Loucy (cell line): ENCODE measurements around the gene BCAS3.

Experiments used
- H2AFZ ChIP-seq: fragments of 200-600 bp; sonication (generic); 2 replicates; pipeline ENCODE4 v1.6.0; 2016; ENCODE audit warnings: antibody characterized with exemption, mild to moderate bottlenecking, low read length, moderate library complexity
- H3F3A ChIP-seq: fragments of 200-600 bp; 2 replicates; pipeline ENCODE4 v1.6.0; 2016; ENCODE audit warnings: antibody characterized with exemption, low read depth, mild to moderate bottlenecking
- H3K27me3 ChIP-seq: fragments of 200-600 bp; sonication (generic); 2 replicates; pipeline ENCODE4 v1.6.1; 2014; ENCODE audit warnings: low read length, mild to moderate bottlenecking; ENCODE audit not compliant: insufficient read depth, poor library complexity, severe bottlenecking
- H3K36me3 ChIP-seq: fragments of 200-600 bp; sonication (generic); 2 replicates; pipeline ENCODE4 v1.6.1; 2016; ENCODE audit warnings: low read length; ENCODE audit not compliant: insufficient read depth
- H3K4me1 ChIP-seq: fragments of 200-600 bp; sonication (generic); 2 replicates; pipeline ENCODE4 v1.5.1; 2014; ENCODE audit warnings: low read length, mild to moderate bottlenecking; ENCODE audit not compliant: insufficient read depth, poor library complexity, severe bottlenecking
- H3K4me2 ChIP-seq: fragments of 200-600 bp; sonication (generic); 2 replicates; pipeline ENCODE4 v1.6.0; 2014; ENCODE audit warnings: antibody characterized with exemption, low read length, low read depth, mild to moderate bottlenecking; ENCODE audit not compliant: poor library complexity, severe bottlenecking
- H3K4me3 ChIP-seq: fragments of 200-600 bp; sonication (generic); 2 replicates; pipeline ENCODE4 v1.5.1; 2014; ENCODE audit warnings: low read length, mild to moderate bottlenecking, mixed read lengths; ENCODE audit not compliant: poor library complexity, severe bottlenecking
- H3K79me2 ChIP-seq: fragments of 200-600 bp; sonication (generic); 2 replicates; pipeline ENCODE4 v1.6.1; 2014; ENCODE audit warnings: low read length; ENCODE audit not compliant: insufficient read depth
- H3K9ac ChIP-seq: fragments of 200-600 bp; sonication (generic); 2 replicates; pipeline ENCODE4 v1.6.0; 2014; ENCODE audit warnings: mild to moderate bottlenecking, low read depth, low read length, moderate library complexity; ENCODE audit not compliant: poor library complexity, severe bottlenecking
- H3K9me2 ChIP-seq: fragments of 200-600 bp; sonication (generic); replicated peaks from 2 replicates; pipeline ENCODE4 v1.6.1; 2016; ENCODE audit warnings: low read depth, low read length, mixed read lengths
- H3K9me3 ChIP-seq: fragments of 200-600 bp; sonication (generic); 2 replicates; pipeline ENCODE4 v1.6.1; 2014; ENCODE audit warnings: mild to moderate bottlenecking, antibody characterized with exemption, low read length, low read depth; ENCODE audit not compliant: insufficient read depth
- H4K20me1 ChIP-seq: fragments of 200-600 bp; sonication (generic); 2 replicates; pipeline ENCODE4 v1.6.0; 2014; ENCODE audit warnings: antibody characterized with exemption, low read length, mild to moderate bottlenecking; ENCODE audit not compliant: insufficient read depth, poor library complexity, severe bottlenecking
- EZH2phosphoT487 ChIP-seq: fragments of 200-600 bp; IDR thresholded peaks from 2 replicates; pipeline ENCODE4 v1.6.1; 2018; ENCODE audit warnings: antibody characterized with exemption, mild to moderate bottlenecking, moderate library complexity, borderline replicate concordance
- TF ChIP-seq, protein P1 (sequence below): fragments of 200-600 bp; sonication (generic); conservative IDR thresholded peaks from 2 replicates; pipeline ENCODE4 v1.5.1; 2014; ENCODE audit warnings: mild to moderate bottlenecking, antibody characterized with exemption, low read length

Gene BCAS3

DNA sequence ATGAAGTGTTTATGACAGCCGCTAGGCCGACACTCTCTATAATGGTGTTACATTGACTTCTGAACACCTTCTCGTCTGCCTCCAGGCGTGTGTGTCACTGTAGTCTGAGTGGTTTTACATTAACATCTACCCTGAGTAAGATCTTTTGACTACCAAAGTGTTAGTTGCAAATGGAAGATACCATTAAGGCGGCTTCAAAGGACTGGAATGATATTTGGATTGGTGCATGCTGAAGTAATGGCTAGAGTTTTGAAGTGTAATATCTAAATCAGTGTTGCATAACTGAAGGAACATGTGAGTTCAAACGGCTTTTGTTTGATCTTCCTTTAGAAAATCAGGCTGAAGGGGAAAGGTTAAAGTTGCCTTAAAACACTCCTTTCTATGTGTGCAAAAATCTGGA lies 52.2 kb downstream of the BCAS3 start:
- Histone ChIP-seq H3K36me3 (no peaks in the 10 kb centered on the region), H3K79me2 (no peaks in the 10 kb centered on the region), H3K9ac (no peak overlapping the region), H3K27me3 (no peaks in the 10 kb centered on the region), H3K4me1 (no peaks in the 10 kb centered on the region), H3K9me3 (no peaks in the 10 kb centered on the region), H4K20me1 (no peaks in the 10 kb centered on the region), H3F3A (no peaks in the 10 kb centered on the region), H3K9me2 (no peaks in the 10 kb centered on the region), H3K4me2 (no peak overlapping the region), H3K4me3 (no peak overlapping the region), H2AFZ (no peak overlapping the region)
- no peak for TF ChIP-seq EZH2phosphoT487
- TF ChIP-seq, protein P1, sequence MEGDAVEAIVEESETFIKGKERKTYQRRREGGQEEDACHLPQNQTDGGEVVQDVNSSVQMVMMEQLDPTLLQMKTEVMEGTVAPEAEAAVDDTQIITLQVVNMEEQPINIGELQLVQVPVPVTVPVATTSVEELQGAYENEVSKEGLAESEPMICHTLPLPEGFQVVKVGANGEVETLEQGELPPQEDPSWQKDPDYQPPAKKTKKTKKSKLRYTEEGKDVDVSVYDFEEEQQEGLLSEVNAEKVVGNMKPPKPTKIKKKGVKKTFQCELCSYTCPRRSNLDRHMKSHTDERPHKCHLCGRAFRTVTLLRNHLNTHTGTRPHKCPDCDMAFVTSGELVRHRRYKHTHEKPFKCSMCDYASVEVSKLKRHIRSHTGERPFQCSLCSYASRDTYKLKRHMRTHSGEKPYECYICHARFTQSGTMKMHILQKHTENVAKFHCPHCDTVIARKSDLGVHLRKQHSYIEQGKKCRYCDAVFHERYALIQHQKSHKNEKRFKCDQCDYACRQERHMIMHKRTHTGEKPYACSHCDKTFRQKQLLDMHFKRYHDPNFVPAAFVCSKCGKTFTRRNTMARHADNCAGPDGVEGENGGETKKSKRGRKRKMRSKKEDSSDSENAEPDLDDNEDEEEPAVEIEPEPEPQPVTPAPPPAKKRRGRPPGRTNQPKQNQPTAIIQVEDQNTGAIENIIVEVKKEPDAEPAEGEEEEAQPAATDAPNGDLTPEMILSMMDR, result no peak

GRCh38 chr17:60730273-60730672 lies 52.6 kb downstream of the BCAS3 start:
- Histone ChIP-seq H3K4me2 (no peak overlapping the region), H3K9me3 (no peaks in the 10 kb centered on the region), H3K27me3 (no peaks in the 10 kb centered on the region), H3K4me1 (no peaks in the 10 kb centered on the region), H2AFZ (no peak overlapping the region), H3F3A (no peaks in the 10 kb centered on the region), H4K20me1 (no peaks in the 10 kb centered on the region), H3K9ac (no peak overlapping the region), H3K9me2 (no peaks in the 10 kb centered on the region), H3K4me3 (no peak overlapping the region), H3K36me3 (no peaks in the 10 kb centered on the region), H3K79me2 (no peaks in the 10 kb centered on the region)
- no peak for TF ChIP-seq EZH2phosphoT487
- TF ChIP-seq, protein P1, result no peak

- H3K4me2 ChIP-seq, result no peak overlapping the region
- no peaks in the 10 kb centered on the region for H3K9me2 ChIP-seq
- H3K4me3 ChIP-seq, result no peak overlapping the region
- no peaks in the 10 kb centered on the region for H3K9me3 ChIP-seq
- no peak overlapping the region for H3K9ac ChIP-seq
- no peaks in the 10 kb centered on the region for H3K36me3 ChIP-seq
- H2AFZ ChIP-seq, result no peak overlapping the region
- no peaks in the 10 kb centered on the region for H3K79me2 ChIP-seq
- no peaks in the 10 kb centered on the region for H3K27me3 ChIP-seq
- H3K4me1 ChIP-seq, result no peaks in the 10 kb centered on the region
- TF ChIP-seq EZH2phosphoT487, result no peak
- TF ChIP-seq, protein P1, result no peak
- H3F3A ChIP-seq, result no peaks in the 10 kb centered on the region
- H4K20me1 ChIP-seq, result no peaks in the 10 kb centered on the region
Observed at GRCh38 chr17:60738287-60738686, 60.6 kb downstream of the BCAS3 start.
